Endodermal cell (in vitro differentiated cells): Measurements from ENCODE around the gene GEMIN7. TPM values are rescaled to one million over a fixed set of nuclear protein-coding genes. Genes with fewer than 3 reads are reported as not detected.
A peak's percentile ranks its signal among the peaks of the same experiment; 100 is the strongest.

Experiments used
- DNase-seq: peaks from one replicate; pipeline ENCODE4 v3.0.0-alpha.2; 2017
- H3K27ac ChIP-seq: 2 replicates; pipeline ENCODE4 v1.5.1; 2013; ENCODE audit warnings: mild to moderate bottlenecking, low read depth, low read length, moderate library complexity
- H3K27me3 ChIP-seq: 2 replicates; pipeline ENCODE4 v1.6.1; 2013; ENCODE audit warnings: mild to moderate bottlenecking, low read length, moderate library complexity; ENCODE audit not compliant: insufficient read depth, control insufficient read depth, poor library complexity, severe bottlenecking
- H3K36me3 ChIP-seq: 2 replicates; pipeline ENCODE4 v1.7.0; 2013; ENCODE audit warnings: mild to moderate bottlenecking, low read length, moderate library complexity; ENCODE audit not compliant: control insufficient read depth, insufficient read depth
- H3K4me1 ChIP-seq: one replicate; pipeline ENCODE4 v1.7.0; 2013; ENCODE audit warnings: low read length; ENCODE audit not compliant: control insufficient read depth, insufficient read depth
- H3K4me3 ChIP-seq: 2 replicates; pipeline ENCODE4 v1.5.1; 2013; ENCODE audit warnings: mild to moderate bottlenecking, low read length, moderate library complexity
- H3K9ac ChIP-seq: 2 replicates; pipeline ENCODE4 v1.6.1; 2013; ENCODE audit warnings: mild to moderate bottlenecking, low read length, moderate library complexity; ENCODE audit not compliant: poor library complexity, severe bottlenecking; ENCODE audit errors: extremely low read depth
- H3K9me3 ChIP-seq: 2 replicates; pipeline ENCODE4 v1.6.1; 2013; ENCODE audit warnings: mild to moderate bottlenecking, low read length, moderate library complexity; ENCODE audit not compliant: control insufficient read depth
- H3K27ac Mint-ChIP-seq: 2 replicates; pipeline ENCODE4 v1.8.0; 2020; ENCODE audit warnings: mixed read lengths
- H3K27me3 Mint-ChIP-seq: 2 replicates; pipeline ENCODE4 v1.8.0; 2021; ENCODE audit warnings: mild to moderate bottlenecking, mixed read lengths; ENCODE audit not compliant: insufficient read depth
- H3K36me3 Mint-ChIP-seq: 2 replicates; pipeline ENCODE4 v1.8.0; 2020; ENCODE audit warnings: low read depth, mixed read lengths
- H3K4me1 Mint-ChIP-seq: 2 replicates; pipeline ENCODE4 v1.8.0; 2020; ENCODE audit warnings: mixed read lengths
- H3K4me3 Mint-ChIP-seq: 2 replicates; pipeline ENCODE4 v1.8.0; 2020; ENCODE audit warnings: mild to moderate bottlenecking, moderate library complexity, mixed read lengths
- H3K9me3 Mint-ChIP-seq: 2 replicates; pipeline ENCODE4 v1.8.0; 2020; ENCODE audit warnings: mild to moderate bottlenecking, mixed read lengths
- CTCF ChIP-seq: fragments of 200-600 bp; sonication (generic); conservative IDR thresholded peaks from 2 replicates; pipeline ENCODE4 v1.5.0; 2021; ENCODE audit warnings: antibody characterized with exemption, mild to moderate bottlenecking
- WGBS, 2 experiments: methylation state at CpG; one replicate each; pipeline versions ENCODE4 v1.1.5 to v1.1.7; 2013; ENCODE audit warnings: missing lambda C conversion rate in 2 of 2, mixed read lengths in 1 of 2; ENCODE audit not compliant: insufficient coverage in 1 of 2, insufficient read length in 1 of 2; 5-methylcytosine and 5-hydroxymethylcytosine counted together
- total RNA-seq, 2 donors: library from RNA; stranded (reverse); fragmentation: NEBNext Ultra II Directional in 1 of 2; extraction: Animal tissue kit (Norgen Biotek cat#: 25700) in 1 of 2; gene quantifications; 2 replicates in 1 of 2; 3 replicates in 1 of 2; pipeline ENCODE4 v1.2.1, GENCODE V29; 2021

GEMIN7 gene
- total RNA-seq, 2 donors from 2014 or later, result 56.3 to 56.6 TPM

- no peak overlapping the region for H3K4me3 Mint-ChIP-seq
- no peak for TF ChIP-seq CTCF
- no peaks in the 10 kb centered on the region for H3K9me3 ChIP-seq
- no peak overlapping the region for H3K4me3 ChIP-seq
- H3K27ac Mint-ChIP-seq, result peak overlapping the region; percentile 48
- H3K4me1 Mint-ChIP-seq, result peaks cover 59% of the 10 kb centered on the region
- peaks cover 19% of the 10 kb centered on the region for H3K4me1 ChIP-seq
- H3K36me3 Mint-ChIP-seq, result peaks cover 35% of the 10 kb centered on the region
- WGBS, 2 experiments, result 81 to 92% methylated on average over 3 to 7 of the region's 7 CpGs
- no peak overlapping the region for H3K27ac ChIP-seq
- peaks cover 22% of the 10 kb centered on the region for H3K27me3 Mint-ChIP-seq
- DNase-seq, result no peak
- H3K36me3 ChIP-seq, result peaks cover 20% of the 10 kb centered on the region
- no peaks in the 10 kb centered on the region for H3K9me3 Mint-ChIP-seq
- peaks cover 35% of the 10 kb centered on the region for H3K27me3 ChIP-seq
- H3K9ac ChIP-seq, result no peak overlapping the region
Observed at GRCh38 chr19:45097450-45097775, 18.4 kb downstream of the GEMIN7 start.

GRCh38 chr19:45097776-45098520 is 18.9 kb downstream of the GEMIN7 start:
- no peak overlapping the region for H3K27ac ChIP-seq
- Mint-ChIP-seq H3K27ac (peak overlapping the region; percentile 48), H3K36me3 (peaks cover 35% of the 10 kb centered on the region), H3K4me1 (peaks cover 61% of the 10 kb centered on the region), H3K27me3 (peaks cover 28% of the 10 kb centered on the region), H3K9me3 (no peaks in the 10 kb centered on the region), H3K4me3 (no peak overlapping the region)
- TF ChIP-seq CTCF, result no peak
- peaks cover 40% of the 10 kb centered on the region for H3K27me3 ChIP-seq
- H3K36me3 ChIP-seq, result peaks cover 20% of the 10 kb centered on the region
- no peaks in the 10 kb centered on the region for H3K9me3 ChIP-seq
- 80 to 93% methylated on average over 8 to 15 of the region's 16 CpGs for WGBS, 2 experiments
- H3K9ac ChIP-seq, result no peak overlapping the region
- peak; percentile 72 for DNase-seq
- H3K4me3 ChIP-seq, result no peak overlapping the region
- peaks cover 19% of the 10 kb centered on the region for H3K4me1 ChIP-seq

GRCh38 chr19:45098521-45099466 is 19.7 kb downstream of the GEMIN7 start:
- H3K27me3 Mint-ChIP-seq, result peaks cover 32% of the 10 kb centered on the region
- no peaks in the 10 kb centered on the region for H3K9me3 Mint-ChIP-seq
- H3K9ac ChIP-seq, result no peak overlapping the region
- peaks cover 20% of the 10 kb centered on the region for H3K36me3 ChIP-seq
- H3K4me1 Mint-ChIP-seq, result peaks cover 64% of the 10 kb centered on the region
- peaks cover 46% of the 10 kb centered on the region for H3K27me3 ChIP-seq
- H3K27ac Mint-ChIP-seq, result peak overlapping the region; percentile 46
- peak overlapping the region; percentile 19 for H3K27ac ChIP-seq
- H3K4me3 Mint-ChIP-seq, result no peak overlapping the region
- H3K4me3 ChIP-seq, result no peak overlapping the region
- peak; percentile 46 for DNase-seq
- WGBS, 2 experiments, result 74 to 75% methylated on average over 11 to 15 of the region's 15 CpGs
- H3K36me3 Mint-ChIP-seq, result peaks cover 32% of the 10 kb centered on the region
- H3K9me3 ChIP-seq, result no peaks in the 10 kb centered on the region
- peaks cover 19% of the 10 kb centered on the region for H3K4me1 ChIP-seq
- TF ChIP-seq CTCF, result no peak
